ENCODE results near the gene SNRK.

GRCh38 chr3:43248185-43248583 lies 38.2 kb upstream of the SNRK start:
- no peak for TF ChIP-seq CTCF (IDR thresholded peaks at IDR 0.05; ENCODE audit: borderline replicate concordance, extremely low read depth, low read length, poor library complexity, severe bottlenecking)
- no peak for TF ChIP-seq EZH2 (IDR thresholded peaks at IDR 0.05; ENCODE audit: borderline replicate concordance, low read depth, low read length, severe bottlenecking)

Measured in DND-41 (cell line).